Central memory CD8-positive, alpha-beta T cell (primary cell): Measurements from ENCODE around the gene RNLS.

Experiments
- ATAC-seq: fragments of 150-1000 bp; cut with Tn5 transposase; replicated peaks from 2 replicates; pipeline ENCODE4 v1.10.0; 2022; ENCODE audit warnings: mild to moderate bottlenecking, moderate FRiP score, moderate number of reproducible peaks; ENCODE audit not compliant: poor library complexity, severe bottlenecking; ENCODE audit errors: extremely low read depth
- DNase-seq, 2 donors: peaks; one replicate each; pipeline ENCODE4 v3.0.0; 2021; ENCODE audit warnings: low spot score in 2 of 2
- H3K27ac Mint-ChIP-seq: one replicate; pipeline ENCODE4 v1.8.0; 2022; ENCODE audit warnings: low read depth, mild to moderate bottlenecking, moderate library complexity, mixed read lengths
- H3K27me3 Mint-ChIP-seq: one replicate; pipeline ENCODE4 v1.8.0; 2022; ENCODE audit warnings: mixed read lengths
- H3K36me3 Mint-ChIP-seq: one replicate; pipeline ENCODE4 v1.8.0; 2022; ENCODE audit warnings: mild to moderate bottlenecking, moderate library complexity, mixed read lengths; ENCODE audit not compliant: insufficient read depth
- H3K4me1 Mint-ChIP-seq: one replicate; pipeline ENCODE4 v1.8.0; 2022; ENCODE audit warnings: mixed read lengths
- H3K4me3 Mint-ChIP-seq: one replicate; pipeline ENCODE4 v1.8.0; 2022; ENCODE audit warnings: mild to moderate bottlenecking, moderate library complexity, mixed read lengths
- H3K9me3 Mint-ChIP-seq: one replicate; pipeline ENCODE4 v1.8.0; 2022; ENCODE audit warnings: mixed read lengths

The RNLS gene

DNA sequence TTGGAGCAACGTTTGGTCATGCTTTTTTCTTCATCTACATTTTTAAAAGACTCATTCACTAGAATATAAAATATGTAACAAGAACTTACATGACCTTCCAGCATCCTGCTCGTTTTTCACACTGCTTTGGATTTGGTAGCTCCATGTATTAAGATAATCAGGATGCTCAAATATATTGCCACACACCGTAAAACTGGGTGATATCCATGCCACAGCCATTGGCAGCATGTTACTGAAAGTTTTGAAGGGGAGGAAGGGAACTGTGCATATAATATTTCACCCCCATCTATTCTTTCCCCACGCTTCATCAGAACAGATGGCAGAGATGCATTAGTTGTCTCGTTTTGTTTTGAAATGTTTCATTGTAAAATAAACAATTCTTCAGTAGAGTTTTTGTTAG is 158.2 kb downstream of the RNLS start:
- ATAC-seq (no peak), DNase-seq (no peak)
- Mint-ChIP-seq H3K36me3 (no peaks in the 10 kb centered on the region), H3K4me3 (no peak overlapping the region), H3K27me3 (no peaks in the 10 kb centered on the region), H3K4me1 (peaks cover 6% of the 10 kb centered on the region), H3K27ac (no peak overlapping the region), H3K9me3 (no peaks in the 10 kb centered on the region)

DNA sequence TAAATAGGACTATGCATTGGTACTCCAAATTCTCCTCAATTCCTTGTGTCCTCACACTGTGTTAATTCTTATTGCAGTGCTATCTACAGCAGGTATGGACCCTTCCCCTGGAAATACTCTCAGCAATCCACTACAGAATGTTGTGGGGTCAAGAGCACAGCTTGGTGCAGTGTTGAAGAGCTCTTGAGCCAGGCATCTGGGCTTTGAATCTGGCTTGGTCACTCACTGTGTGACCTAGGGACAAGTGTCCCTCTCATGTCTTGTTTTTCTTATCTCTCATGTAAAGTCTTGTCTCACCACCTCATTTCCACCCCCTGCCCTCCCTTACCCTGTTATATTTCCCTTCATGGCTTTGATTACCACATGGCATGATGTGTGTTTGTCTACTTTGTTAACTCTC is 159.4 kb downstream of the RNLS start:
- ATAC-seq (no peak), DNase-seq (no peak)
- no peak overlapping the region for H3K27ac Mint-ChIP-seq
- H3K27me3 Mint-ChIP-seq, result no peaks in the 10 kb centered on the region
- H3K4me3 Mint-ChIP-seq, result no peak overlapping the region
- peaks cover 6% of the 10 kb centered on the region for H3K4me1 Mint-ChIP-seq
- H3K9me3 Mint-ChIP-seq, result no peaks in the 10 kb centered on the region
- H3K36me3 Mint-ChIP-seq, result no peaks in the 10 kb centered on the region

GRCh38 chr10:88421590-88421989 is 161.5 kb downstream of the RNLS start:
- peaks cover 2% of the 10 kb centered on the region for H3K4me1 Mint-ChIP-seq
- no peak overlapping the region for H3K27ac Mint-ChIP-seq
- no peaks in the 10 kb centered on the region for H3K27me3 Mint-ChIP-seq
- ATAC-seq, result no peak
- no peaks in the 10 kb centered on the region for H3K36me3 Mint-ChIP-seq
- DNase-seq, result no peak
- no peak overlapping the region for H3K4me3 Mint-ChIP-seq
- no peaks in the 10 kb centered on the region for H3K9me3 Mint-ChIP-seq

- no peak overlapping the region for H3K4me3 Mint-ChIP-seq
- H3K27ac Mint-ChIP-seq, result no peak overlapping the region
- no peaks in the 10 kb centered on the region for H3K36me3 Mint-ChIP-seq
Observed at GRCh38 chr10:88418871-88419270, 164.2 kb downstream of the RNLS start.

GRCh38 chr10:88417387-88418030 is 165.6 kb downstream of the RNLS start:
- no peaks in the 10 kb centered on the region for H3K36me3 Mint-ChIP-seq
- H3K4me3 Mint-ChIP-seq, result no peak overlapping the region
- DNase-seq, result no peak
- no peaks in the 10 kb centered on the region for H3K27me3 Mint-ChIP-seq
- H3K9me3 Mint-ChIP-seq, result no peaks in the 10 kb centered on the region
- no peak overlapping the region for H3K27ac Mint-ChIP-seq
- no peak for ATAC-seq
- no peaks in the 10 kb centered on the region for H3K4me1 Mint-ChIP-seq

More at GRCh38 chr10:88418871-88419270, 164.2 kb downstream of the RNLS start:
- ATAC-seq (no peak), DNase-seq (no peak)
- Mint-ChIP-seq H3K4me1 (no peaks in the 10 kb centered on the region), H3K27me3 (no peaks in the 10 kb centered on the region), H3K9me3 (no peaks in the 10 kb centered on the region)

- Mint-ChIP-seq H3K27ac (no peak overlapping the region), H3K4me1 (no peaks in the 10 kb centered on the region), H3K36me3 (no peaks in the 10 kb centered on the region), H3K27me3 (no peaks in the 10 kb centered on the region), H3K9me3 (no peaks in the 10 kb centered on the region), H3K4me3 (no peak overlapping the region)
- ATAC-seq, result no peak
- no peak for DNase-seq
Observed at GRCh38 chr10:88416801-88417200, 166.3 kb downstream of the RNLS start.

GRCh38 chr10:88415533-88416130 is 167.5 kb downstream of the RNLS start:
- ATAC-seq (no peak), DNase-seq (no peak)
- no peak overlapping the region for H3K27ac Mint-ChIP-seq
- no peak overlapping the region for H3K4me3 Mint-ChIP-seq
- H3K4me1 Mint-ChIP-seq, result no peaks in the 10 kb centered on the region
- no peaks in the 10 kb centered on the region for H3K27me3 Mint-ChIP-seq
- no peaks in the 10 kb centered on the region for H3K36me3 Mint-ChIP-seq
- no peaks in the 10 kb centered on the region for H3K9me3 Mint-ChIP-seq

- H3K27me3 Mint-ChIP-seq, result no peaks in the 10 kb centered on the region
- H3K4me3 Mint-ChIP-seq, result no peak overlapping the region
- no peaks in the 10 kb centered on the region for H3K9me3 Mint-ChIP-seq
- H3K4me1 Mint-ChIP-seq, result no peaks in the 10 kb centered on the region
- H3K27ac Mint-ChIP-seq, result no peak overlapping the region
- no peak for ATAC-seq
- no peak for DNase-seq
- no peaks in the 10 kb centered on the region for H3K36me3 Mint-ChIP-seq
Observed at GRCh38 chr10:88413412-88413811, 169.7 kb downstream of the RNLS start.

GRCh38 chr10:88411772-88412349 is 171.3 kb downstream of the RNLS start:
- no peaks in the 10 kb centered on the region for H3K4me1 Mint-ChIP-seq
- ATAC-seq, result no peak
- H3K36me3 Mint-ChIP-seq, result no peaks in the 10 kb centered on the region
- DNase-seq, result no peak
- no peak overlapping the region for H3K4me3 Mint-ChIP-seq
- no peaks in the 10 kb centered on the region for H3K27me3 Mint-ChIP-seq
- no peaks in the 10 kb centered on the region for H3K9me3 Mint-ChIP-seq
- H3K27ac Mint-ChIP-seq, result no peak overlapping the region

DNA sequence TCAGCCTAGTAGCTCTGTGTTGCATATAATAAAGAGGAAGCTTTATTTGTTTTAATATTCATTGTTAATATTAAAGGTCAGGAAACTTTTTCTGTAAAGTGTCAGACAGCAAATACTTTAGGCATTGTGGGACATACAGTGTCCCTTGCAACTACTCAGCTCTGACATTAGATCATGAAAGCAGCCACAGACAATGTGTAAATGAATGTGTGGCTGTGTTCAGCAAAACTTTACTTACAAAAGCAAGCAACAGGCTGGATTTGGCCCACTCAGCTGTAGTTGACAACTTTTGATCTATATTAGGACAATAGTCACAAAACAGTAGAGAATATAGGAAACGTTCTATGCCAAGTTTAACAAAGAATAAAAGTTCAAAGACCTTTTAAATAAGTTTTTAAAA is 173.3 kb downstream of the RNLS start:
- no peak overlapping the region for H3K4me3 Mint-ChIP-seq
- no peak for ATAC-seq
- H3K27me3 Mint-ChIP-seq, result no peaks in the 10 kb centered on the region

DNA sequence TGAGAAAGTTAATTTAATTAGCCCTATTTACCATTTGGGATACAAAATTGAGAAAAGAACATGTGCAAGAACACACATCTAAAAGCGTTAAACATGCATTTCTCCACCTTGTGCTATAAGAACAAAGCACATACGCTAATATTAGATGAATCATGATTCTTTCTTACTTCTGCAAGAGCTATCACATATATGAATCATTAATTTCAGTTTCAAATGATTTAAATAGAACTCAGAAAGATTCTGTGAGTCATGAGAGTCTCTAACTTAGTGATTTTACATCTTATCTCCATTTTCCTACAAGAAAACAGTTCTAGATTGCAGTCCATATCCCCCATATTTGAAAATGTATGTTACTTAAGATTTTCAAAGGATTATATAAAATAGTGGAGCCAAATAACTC is 173.9 kb downstream of the RNLS start:
- H3K4me1 Mint-ChIP-seq, result no peaks in the 10 kb centered on the region
- no peak for ATAC-seq

More for the DNA sequence above, 173.3 kb downstream of the RNLS start:
- Mint-ChIP-seq H3K9me3 (no peaks in the 10 kb centered on the region), H3K4me1 (no peaks in the 10 kb centered on the region), H3K36me3 (no peaks in the 10 kb centered on the region), H3K27ac (no peak overlapping the region)
- no peak for DNase-seq

GRCh38 chr10:88408096-88408495 is 175.0 kb downstream of the RNLS start:
- H3K4me1 Mint-ChIP-seq, result no peaks in the 10 kb centered on the region
- no peaks in the 10 kb centered on the region for H3K27me3 Mint-ChIP-seq
- no peak overlapping the region for H3K27ac Mint-ChIP-seq
- no peaks in the 10 kb centered on the region for H3K9me3 Mint-ChIP-seq
- H3K4me3 Mint-ChIP-seq, result no peak overlapping the region
- no peak for DNase-seq
- no peak for ATAC-seq
- no peaks in the 10 kb centered on the region for H3K36me3 Mint-ChIP-seq

More for the DNA sequence above, 173.9 kb downstream of the RNLS start:
- DNase-seq, result no peak
- H3K36me3 Mint-ChIP-seq, result no peaks in the 10 kb centered on the region
- no peak overlapping the region for H3K4me3 Mint-ChIP-seq
- no peak overlapping the region for H3K27ac Mint-ChIP-seq
- no peaks in the 10 kb centered on the region for H3K9me3 Mint-ChIP-seq
- no peaks in the 10 kb centered on the region for H3K27me3 Mint-ChIP-seq

GRCh38 chr10:88404133-88404532 is 179.0 kb downstream of the RNLS start:
- no peak overlapping the region for H3K27ac Mint-ChIP-seq
- ATAC-seq (no peak), DNase-seq (no peak)
- H3K4me3 Mint-ChIP-seq, result no peak overlapping the region
- no peaks in the 10 kb centered on the region for H3K27me3 Mint-ChIP-seq
- no peaks in the 10 kb centered on the region for H3K9me3 Mint-ChIP-seq
- no peaks in the 10 kb centered on the region for H3K4me1 Mint-ChIP-seq
- no peaks in the 10 kb centered on the region for H3K36me3 Mint-ChIP-seq
